ENCODE data around the gene CISD3.

Gene CISD3, protein sequence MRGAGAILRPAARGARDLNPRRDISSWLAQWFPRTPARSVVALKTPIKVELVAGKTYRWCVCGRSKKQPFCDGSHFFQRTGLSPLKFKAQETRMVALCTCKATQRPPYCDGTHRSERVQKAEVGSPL

DNA sequence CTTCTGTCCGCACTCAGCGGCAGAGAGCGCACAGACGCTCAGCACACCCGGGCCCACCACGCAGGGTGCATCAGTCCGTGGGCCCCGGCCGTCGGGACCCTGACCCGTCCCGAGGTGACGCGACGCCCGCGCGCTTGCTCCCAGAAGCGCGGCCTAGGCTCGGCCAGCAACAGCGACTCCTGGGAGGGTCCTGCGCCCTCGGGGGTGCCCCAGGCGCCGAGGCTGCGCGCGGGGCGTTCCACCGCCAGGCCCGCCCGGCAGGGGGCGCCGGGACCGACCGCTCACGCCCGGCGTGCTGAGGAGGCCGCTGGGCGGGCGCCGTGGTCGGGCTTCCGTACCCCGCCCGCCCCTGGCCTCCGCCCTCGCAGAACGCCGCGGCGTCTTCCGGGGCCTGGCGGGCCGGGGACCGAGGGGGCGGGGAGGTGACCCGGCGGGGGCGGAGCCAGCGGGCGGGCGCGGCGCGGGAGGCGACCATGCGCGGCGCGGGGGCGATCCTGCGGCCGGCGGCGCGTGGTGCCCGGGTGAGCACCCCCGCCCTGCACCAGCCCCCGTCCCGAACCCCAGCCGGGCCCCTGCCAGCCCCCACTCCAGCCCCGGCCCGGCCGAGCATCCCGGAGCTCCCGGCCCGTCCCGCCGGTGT lies at the start of gene CISD3:
Gene CISD3 (plus strand): TSS at position 456 of the 640 bp plus-strand sequence. CDS start 18 bp downstream, at position 474.
- peak; percentile 83 for DNase-seq

DNA sequence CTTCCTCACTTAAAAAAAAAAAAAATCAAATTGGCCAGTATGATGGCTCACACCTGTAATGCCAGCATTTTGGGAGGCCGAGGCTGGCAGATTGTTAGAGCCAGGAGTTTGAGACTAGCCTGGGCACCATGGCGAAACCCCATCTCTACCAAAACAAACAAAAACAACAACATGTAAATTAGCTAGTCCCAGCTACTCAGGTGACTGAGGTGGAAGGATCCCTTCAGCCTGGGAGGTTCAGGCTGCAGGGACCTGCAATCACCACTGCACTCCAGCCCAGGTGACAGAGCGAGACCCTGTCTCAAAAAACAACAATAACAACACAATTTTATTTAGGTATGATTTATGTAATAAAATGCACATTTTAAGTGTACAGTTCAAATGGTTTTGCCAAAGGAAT lies 49.0 kb upstream of the CISD3 start:
- no peak for DNase-seq

DNA sequence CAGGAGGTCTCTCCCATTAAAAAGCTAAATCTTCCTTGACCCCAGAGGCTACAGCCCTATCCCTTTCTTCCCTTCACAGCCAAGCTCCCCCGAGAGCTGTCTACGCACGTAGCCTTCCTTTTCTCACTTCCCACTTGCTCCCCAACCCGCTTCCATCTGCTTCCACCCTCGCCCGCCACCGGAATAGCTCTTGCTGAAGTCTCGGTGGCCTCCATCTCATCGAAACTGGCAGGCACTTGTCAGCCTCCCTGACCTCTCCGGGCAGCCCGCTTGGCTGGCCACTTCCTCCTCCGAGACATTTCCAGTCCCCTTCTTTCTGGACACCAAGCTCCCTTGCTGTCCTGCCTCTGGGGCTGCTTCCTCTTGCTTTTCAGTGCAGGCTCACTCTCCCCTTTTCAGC lies 44.6 kb upstream of the CISD3 start:
- no peak for DNase-seq

DNA sequence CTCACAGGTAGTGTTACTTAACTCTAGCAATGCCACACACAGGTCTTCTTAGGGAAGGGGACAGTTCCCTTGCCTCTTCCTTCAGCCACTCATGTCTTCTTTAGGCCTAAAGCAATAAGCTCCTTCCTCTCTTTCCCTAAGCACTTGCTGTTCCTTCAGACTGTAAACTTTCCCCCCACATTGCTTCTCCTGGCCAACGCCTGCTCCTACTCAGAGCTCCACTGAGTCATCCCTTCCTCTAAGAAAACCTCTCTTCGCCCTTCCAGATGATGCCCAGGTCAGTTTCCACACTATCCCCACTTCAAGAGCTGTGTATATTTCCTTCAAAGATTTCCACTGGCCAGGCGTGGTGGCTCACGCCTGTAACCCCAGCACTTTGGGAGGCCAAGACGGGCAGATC lies 42.9 kb upstream of the CISD3 start:
- no peak for DNase-seq

DNA sequence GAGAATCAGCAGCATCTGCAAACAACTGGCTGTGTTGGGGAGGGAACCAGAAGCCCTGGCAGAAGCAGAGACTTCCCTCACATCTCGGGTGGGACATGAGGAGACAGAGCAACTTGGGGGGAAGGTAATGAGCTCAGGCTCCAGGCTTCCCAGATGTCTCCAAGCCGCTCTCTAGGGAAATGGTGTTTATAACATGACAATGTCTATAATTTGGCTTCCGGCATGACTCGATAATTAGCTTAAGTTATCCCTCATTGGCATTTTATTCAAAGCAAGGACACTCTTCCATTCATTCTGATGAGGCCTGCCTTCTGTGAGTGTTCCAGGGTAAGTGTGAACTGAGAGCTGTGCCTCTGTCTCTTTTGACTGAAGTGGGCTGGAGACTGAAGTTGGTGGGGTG lies 39.8 kb upstream of the CISD3 start:
- DNase-seq = no peak

DNA sequence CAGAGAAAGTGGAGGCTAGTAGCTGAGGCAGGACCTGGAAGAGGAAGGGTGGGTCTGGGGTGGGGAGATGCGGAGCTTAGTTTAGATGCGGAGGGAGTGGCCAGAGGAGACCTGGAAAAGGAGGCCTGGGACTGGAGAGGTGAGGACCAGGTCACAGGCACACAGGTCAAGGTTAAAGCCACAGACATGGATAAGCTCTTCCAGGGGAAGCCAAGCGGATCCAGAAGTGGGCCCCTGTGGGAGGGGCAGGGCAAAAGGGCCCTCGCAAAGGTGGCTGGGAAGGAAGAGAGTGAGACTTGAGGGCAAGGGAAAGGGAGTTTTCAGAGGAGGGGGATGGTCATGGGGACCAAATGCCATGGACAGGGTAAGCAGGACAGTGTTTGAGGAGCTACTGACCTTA lies 39.0 kb upstream of the CISD3 start:
- no peak for DNase-seq

DNA sequence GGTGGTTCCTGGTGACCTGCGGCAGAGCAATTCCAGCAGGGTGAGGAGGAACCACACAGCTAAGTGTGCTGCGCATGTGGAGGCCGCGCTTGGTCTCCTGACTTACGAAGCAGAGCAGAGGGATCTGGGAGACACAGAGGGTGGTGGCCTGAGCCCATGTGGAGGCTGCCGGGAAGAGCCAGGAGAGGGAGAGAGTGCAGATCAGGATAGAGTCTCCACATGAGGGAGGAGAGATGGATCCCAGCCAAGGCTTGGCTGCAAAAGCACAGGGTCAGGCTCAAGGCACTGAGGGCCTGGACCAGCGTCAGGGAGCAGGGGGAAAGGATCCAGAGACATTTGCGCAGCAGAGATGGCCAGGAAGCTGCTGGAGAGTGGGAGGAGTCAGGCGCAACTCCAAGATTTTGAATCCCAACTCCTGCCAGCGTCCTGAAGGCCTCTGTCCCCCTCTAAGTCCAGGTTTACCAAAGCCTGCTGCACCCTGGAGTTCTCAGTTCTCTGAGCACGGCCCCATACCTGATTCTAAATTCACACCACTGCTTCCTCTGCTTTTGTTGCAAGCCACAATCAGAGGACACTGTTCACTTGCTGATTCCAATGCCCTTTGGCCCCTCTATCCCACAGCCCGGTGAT lies 36.3 kb upstream of the CISD3 start:
- peak; percentile 34 for DNase-seq

DNA sequence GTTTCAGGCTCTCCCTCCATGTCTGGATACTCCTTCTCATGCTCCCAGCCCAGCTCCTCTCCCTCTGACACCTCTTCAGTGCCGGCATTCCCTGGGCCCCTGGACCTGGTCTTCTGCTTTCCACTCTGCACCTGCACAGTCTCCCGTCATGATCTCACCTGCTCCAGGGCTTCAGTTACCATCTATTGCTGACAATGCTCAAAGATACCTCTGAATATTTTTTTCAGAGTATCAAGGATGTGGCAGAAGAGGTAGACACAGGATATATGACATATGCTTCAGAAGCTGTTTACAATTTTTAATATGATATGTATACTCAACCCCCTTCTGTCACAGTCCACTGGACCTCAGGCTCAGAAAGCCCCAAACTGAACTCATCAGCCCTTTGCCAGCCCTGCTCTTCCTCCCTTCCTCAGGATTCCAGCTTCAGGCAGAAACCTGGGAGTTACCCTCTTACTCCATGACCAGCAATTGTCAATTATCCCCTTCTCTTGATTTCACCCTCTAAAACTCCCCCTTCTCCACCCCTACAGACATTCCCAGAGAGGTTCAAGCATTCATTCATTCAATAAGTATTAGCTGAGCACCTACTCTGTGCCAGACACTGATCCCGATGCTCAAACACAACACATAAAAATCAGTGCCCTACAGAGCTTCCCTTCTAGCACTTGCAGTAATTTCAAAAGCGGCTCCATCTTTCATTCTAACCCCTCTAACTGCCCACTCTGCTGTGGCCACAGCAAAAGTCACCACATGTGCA lies 32.9 kb upstream of the CISD3 start:
- no peak for DNase-seq

DNA sequence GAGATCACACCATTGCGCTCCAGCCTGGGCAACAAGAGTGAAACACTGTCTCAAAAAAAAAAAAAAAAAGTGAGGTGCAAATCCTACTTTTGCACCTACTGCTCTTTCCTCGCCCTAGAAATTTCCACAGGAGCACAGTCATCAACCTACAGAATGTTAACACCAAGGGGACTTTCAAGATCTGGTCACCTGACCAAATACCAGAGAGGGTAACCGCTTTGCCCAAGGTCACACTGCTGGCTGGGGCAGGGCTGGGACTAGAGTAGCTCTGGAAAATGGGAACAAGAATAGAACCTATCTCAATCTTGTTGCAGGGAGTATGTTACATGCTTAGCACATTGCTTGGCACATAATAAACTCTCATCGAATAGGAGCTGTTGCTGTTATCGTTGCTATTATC lies 31.4 kb upstream of the CISD3 start:
- no peak for DNase-seq

DNA sequence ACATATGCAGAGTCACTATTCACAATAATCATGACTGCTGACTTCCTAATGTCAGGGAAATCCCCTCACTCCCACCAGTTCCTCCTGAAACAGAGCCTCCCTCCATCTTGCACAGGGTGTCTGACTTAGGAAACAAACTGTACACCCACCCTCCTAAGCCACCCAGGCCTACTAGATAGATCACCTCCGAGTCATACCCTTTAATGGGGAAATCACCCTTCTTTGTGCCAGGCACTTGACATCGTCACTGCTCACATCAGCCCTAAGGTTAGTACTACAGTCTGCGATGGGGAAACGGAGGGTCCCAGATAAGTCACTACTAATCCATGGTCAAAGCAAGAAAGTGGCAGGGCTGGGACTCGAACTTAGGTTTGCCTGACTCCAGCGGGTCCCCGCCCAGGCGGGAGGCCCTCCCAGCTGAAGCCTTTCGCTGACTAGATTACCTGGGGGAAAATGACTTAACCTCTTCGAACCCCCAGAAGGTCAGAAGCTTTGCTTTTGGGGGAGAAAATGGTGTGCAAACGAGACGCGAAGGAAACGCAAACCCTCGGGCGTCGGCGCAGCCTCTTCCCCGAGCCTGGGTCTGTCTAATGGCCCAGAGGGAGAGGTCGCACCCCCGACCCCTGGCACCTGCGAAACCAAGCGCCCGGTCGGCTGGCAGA lies 28.5 kb upstream of the CISD3 start:
- DNase-seq = no peak

DNA sequence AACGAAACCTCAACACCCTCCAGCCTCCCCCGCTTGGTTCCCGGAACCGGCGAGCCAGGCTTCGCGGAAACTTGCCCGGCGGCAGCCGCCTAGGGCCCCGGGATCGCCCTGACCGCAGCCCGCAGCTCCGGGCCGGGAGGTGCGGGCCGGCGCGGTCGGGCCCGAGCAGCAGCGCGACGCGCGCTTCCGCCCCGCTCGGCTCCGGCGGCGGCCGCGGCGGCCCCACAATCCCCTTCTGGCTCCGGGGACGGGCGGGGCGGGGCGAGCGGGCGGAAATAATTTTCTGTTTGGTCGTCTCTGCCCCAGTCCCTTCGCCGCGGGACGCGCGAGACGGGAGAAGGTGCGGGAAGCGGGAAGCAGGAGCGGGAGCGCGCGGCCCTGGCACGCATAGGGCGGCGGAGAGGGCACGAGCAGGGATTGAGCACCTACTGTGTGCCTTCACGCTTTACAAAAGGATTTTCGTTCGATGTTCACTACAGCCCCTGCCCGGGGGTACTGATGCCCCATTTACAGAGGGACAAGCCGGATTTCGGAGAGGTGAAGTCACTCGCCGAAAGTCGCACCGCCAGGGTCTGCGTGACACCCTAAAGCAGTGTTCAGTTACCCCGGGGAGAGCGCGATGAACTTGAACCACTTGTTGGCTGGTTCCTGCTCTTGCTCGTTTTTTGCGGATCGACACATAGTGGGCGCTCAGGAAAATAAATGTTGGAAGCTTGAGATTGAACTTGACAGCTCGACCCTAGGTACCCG lies 27.8 kb upstream of the CISD3 start:
- peak; percentile 88 for DNase-seq

DNA sequence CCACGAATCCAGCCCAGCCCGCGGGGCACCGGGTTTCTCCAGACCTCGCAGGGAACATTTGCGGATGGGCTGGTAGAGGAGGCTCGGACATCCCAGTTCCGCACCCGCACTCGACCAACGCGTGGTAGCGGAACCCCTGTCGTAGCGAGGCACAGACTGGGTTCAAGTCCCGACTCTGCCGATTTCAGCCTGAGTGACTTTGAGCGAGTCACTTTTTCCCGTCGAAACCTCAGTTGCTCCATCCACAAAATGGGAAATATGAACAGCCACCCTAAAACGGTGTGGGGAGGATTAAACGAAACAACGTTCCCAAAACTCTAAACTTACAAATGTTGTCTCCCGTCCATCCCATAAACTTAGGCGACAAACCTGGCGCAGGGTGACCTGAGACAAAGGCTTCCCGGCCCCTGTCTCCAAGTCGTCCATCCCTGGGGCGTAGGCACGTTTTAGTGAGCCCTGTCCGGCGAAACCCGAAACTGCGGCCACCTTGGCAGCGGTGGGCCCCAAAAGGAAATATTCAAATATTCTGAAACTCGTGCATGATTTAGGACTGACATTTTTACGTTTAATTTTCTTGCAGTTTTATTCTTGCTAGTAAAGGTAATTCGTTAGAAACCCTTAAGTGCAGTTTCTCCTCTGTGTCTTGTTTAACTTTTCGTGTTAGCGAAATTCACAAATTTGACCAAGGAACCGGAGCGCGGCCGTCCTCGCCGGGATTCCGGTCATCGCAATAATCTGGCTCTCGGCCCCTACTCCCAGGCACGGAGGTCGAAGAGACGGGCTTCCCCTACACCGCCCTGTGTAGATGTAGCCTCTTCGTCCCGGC lies 27.0 kb upstream of the CISD3 start:
- DNase-seq = no peak

DNA sequence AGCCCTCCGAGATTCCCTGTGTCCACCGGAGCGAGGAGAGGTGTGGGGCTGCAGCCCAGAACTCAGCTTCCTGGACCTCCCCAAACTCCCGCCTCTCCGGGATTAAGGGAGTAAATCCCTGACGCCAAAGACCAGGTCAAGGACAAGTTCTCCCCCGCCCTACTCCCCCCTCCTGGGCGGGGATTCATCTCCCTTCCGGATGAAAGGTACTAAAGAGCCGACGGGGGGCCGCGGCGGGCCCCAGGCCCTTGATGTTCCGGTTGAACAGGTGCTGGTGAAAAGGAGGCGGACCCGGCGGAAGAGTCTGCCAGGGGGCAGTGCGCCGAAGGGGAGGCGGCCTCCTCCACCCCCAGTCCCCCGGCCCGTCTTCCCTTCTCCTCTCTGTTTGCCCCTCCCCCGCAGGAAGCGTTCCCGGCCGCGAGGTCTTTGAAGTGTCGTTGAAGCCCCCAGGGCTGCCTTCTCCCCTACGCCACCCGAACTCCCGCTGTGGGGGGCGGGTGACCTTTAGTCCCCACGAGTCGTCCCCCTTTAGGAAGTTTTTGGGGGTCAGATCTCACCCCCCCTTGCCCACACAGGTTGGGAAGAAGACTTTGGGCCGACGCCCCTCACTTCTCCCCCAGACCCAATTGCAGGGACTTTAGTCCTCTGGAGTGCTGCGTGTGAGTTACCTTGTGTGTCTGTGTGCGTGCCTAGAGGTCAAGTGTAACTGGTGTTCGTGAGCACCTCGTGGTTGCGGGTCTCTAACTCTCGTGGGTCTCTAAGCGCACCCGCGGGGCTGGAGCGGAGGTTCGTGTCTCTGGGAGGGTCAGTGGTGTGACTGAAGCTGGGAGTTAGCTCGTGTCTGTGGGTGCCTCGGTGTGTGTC lies 26.2 kb upstream of the CISD3 start:
- DNase-seq = no peak

DNA sequence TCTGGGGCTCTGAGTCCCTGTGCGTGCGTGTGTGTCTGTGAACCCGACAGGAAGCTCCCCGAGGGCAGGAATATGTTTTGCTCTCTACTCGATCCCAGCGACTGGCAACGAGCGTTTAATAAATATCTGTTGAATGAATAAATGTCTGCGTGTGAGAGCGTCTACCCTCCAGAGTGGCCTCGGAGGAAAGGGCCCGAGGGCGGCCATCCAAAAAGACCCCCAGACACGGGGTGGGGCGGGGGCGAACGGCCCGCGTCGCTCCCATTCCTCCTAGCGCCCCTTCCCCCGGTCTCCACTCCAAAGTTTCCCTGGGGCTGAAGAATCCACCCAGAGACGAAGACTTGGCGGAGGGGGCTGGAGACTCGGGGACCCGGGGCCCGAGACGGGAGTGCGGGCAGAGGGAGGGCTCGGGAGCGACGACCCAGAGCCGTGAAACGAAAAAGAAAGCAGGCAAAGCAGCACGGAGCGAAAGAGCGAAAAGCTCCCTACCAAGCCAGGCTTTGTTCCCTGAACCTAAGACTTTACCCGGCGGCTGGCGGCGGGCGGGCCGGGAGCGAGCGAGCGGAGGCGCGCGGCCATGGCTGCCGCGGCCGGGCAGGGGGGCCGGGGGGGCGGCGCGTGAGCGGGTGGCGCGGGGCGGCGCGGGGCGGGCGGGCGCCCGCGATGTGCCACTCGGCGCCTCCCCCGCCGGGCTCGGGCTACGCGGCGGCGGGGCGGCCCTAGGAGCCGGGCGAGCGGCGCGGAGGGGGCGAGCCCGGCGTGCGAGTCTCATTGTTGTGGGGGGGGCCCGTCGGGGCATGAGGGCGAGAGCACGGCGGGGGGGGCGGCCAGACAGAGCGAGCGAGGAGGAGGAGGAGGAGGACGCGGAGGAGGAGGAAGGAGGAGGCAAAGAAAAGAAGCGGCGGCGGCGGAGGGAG lies 25.3 kb upstream of the CISD3 start, which contains the start of gene MLLT6:
Gene MLLT6 (plus strand): TSS at position 668 of the 917 bp plus-strand sequence. CDS start 360 bp downstream, outside the sequence.
- peak; percentile 78 for DNase-seq

DNA sequence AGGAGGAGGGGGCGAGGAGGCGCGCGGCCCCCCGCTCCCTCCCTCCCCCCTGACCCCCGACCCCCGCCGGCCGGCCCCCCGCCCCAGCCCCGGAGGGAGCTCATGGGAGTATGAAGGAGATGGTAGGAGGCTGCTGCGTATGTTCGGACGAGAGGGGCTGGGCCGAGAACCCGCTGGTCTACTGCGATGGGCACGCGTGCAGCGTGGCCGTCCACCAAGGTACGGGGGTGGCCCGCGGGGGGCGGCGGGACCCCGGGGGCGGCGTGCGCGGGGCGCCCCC lies 24.7 kb upstream of the CISD3 start:
- DNase-seq = no peak

DNA sequence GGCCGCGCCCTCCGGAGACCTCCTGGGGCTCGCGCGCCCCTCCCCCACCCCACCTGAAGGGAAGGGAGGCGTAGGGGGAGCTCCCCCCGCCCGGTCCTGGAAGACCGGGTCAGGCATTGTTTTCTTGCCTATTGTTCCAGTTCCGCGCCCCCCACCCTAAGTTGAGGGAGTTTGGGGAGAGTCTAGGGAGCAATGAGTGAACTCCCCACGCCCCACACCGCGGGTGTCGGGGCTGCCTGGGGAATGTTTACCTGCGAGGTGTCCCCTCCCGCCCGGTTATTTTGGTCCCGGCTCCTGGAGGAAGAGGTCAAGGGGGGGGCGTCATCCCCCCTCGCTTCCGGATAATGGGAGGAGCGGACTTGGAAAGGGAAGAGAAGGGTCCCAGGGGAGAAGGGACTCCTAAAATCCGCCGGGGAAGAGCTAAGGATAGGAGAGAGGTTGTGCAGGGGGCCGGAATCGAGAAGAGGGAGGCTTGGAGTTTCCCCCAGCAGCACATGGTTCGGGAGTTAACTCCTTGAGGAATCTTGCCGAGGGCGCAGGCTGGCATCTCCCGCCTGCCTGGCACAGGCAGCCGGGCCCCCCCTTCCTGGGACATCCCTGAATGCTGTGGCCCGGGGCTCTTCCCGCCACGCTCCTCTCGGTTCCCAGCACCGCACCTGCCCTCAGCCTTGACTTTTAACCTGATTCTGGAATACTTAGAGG lies 24.2 kb upstream of the CISD3 start:
- DNase-seq = peak; percentile 48

DNA sequence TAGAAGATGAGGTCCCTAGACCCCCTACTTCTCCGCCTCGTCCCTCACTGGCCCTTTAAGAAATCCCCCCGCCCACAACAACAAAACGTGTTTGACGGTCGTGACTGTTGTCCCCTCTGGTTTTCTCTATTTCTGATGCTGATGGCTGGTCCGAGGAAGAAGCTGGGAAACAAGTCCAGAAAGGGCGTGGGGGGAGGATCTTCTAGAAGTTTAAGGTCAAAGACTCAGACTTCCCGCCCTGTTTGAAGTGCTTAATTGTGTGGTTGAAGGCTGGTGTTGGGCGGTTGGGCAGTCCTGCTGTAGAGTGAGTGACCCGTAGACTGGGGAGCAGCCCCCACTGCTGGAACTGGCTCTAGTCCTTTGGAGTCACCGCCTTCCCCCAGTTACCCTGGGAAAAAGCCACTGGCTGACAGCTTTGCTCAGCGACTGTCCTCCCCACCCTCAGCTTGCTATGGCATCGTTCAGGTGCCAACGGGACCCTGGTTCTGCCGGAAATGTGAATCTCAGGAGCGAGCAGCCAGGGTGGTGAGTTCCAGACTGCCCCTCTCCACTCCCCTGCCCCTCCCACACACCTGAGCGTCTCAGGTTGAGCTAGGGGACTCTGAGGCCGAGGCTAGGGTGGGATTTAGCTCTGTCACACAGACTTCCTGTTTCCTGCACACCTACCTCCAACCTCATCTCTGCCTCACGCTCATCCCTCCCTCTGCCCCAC lies 23.5 kb upstream of the CISD3 start:
- DNase-seq = no peak

DNA sequence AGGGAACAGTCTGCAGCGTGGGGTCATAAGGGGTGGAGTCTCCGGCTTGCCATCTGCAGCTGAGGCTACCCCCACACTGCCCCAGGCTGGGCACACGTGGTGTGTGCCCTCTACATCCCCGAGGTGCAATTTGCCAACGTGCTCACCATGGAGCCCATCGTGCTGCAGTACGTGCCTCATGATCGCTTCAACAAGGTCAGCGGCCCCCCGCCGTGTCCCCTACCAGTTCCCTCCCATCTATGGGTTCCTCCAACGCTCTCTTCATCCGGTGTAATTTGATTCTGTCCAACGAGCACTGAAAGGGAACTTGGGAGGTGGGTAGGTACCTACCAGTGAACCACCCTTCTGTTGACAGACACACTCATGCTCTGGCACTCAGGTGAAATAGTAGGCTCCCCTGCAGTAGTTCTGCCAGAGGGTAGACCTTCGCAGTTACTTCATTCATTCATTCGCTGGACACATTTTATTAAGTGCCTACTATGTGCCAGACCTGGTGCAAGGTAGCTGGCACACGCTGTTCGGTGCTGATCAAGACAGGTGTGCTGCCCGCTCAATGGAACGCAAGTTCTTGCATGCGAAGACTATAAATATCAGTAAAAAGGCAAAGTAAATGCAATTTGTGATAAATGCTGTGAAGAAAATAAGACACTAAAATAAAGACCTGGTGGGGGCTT lies 22.3 kb upstream of the CISD3 start:
- no peak for DNase-seq

Measured in fibroblast of skin of right quadriceps (primary cell).